ENCODE measurements around the gene FOXB2.
"Not testable (repeated sequence)": the region's sequence is repeated elsewhere in the genome, so short reads cannot be mapped to it uniquely, and the experiment has no call there.

Gene FOXB2

GRCh38 chr9:77016526-77017504 lies 2.6 kb upstream of the FOXB2 start:
- no peak for DNase-seq

GRCh38 chr9:77017505-77017894 lies 2.0 kb upstream of the FOXB2 start:
- DNase-seq = no peak

- peak; percentile 55 for DNase-seq
Observed at GRCh38 chr9:77018058-77018968, 1.1 kb upstream of the FOXB2 start.

- DNase-seq = no peak
Observed at GRCh38 chr9:77018969-77019235, 553 bp upstream of the FOXB2 start.

GRCh38 chr9:77019926-77020412 lies 514 bp downstream of the FOXB2 start:
- DNase-seq = no peak

GRCh38 chr9:77020413-77021290 lies 1.2 kb downstream of the FOXB2 start:
- DNase-seq = peak; percentile 50

GRCh38 chr9:77021291-77021894 lies 1.9 kb downstream of the FOXB2 start:
- peak; percentile 68 for DNase-seq

- peak; percentile 48 for DNase-seq
Observed at GRCh38 chr9:77021922-77022782, 2.7 kb downstream of the FOXB2 start.

- DNase-seq = no peak
Observed at GRCh38 chr9:77022783-77023440, 3.5 kb downstream of the FOXB2 start.

GRCh38 chr9:77023726-77024125 lies 4.3 kb downstream of the FOXB2 start:
- no peak for DNase-seq

- DNase-seq = no peak
Observed at GRCh38 chr9:77024776-77025545, 5.5 kb downstream of the FOXB2 start.

- DNase-seq = no peak
Observed at GRCh38 chr9:77028478-77028877, 9.0 kb downstream of the FOXB2 start.

- DNase-seq = no peak
Observed at GRCh38 chr9:77030045-77030444, 10.6 kb downstream of the FOXB2 start.

- no peak for DNase-seq
Observed at GRCh38 chr9:77038281-77039036, 19.0 kb downstream of the FOXB2 start.

- DNase-seq = no peak
Observed at GRCh38 chr9:77040340-77040739, 20.9 kb downstream of the FOXB2 start.

- DNase-seq = not testable (repeated sequence)
Observed at GRCh38 chr9:77043743-77044142, 24.3 kb downstream of the FOXB2 start.

- DNase-seq = not testable (repeated sequence)
Observed at GRCh38 chr9:77060681-77061080, 41.2 kb downstream of the FOXB2 start.

- DNase-seq = no peak
Observed at GRCh38 chr9:77063645-77064285, 44.3 kb downstream of the FOXB2 start.

Measured in right forelimb (tissue), 1 donor.